PC-9 (cell line): Measurements from ENCODE around the gene NXNL1. TPM values are rescaled to one million over a fixed set of nuclear protein-coding genes. Genes with fewer than 3 reads are reported as not detected.

Experiments used
- BruUV-seq: library from RNA; stranded (reverse); fragments of 400-500 nt; replicated peaks from 2 replicates; lab custom pipeline; 2021; lab: Mats Ljungman, UMichigan
- CTCF ChIA-PET: fragments of 300-600 bp; sonication (Branson Sonifier 250); formaldehyde crosslinking; loops from one replicate; lab custom pipeline; 2022; ENCODE audit warnings: antibody characterized with exemption; lab: Charles Lee
- POLR2A ChIA-PET: fragments of 300-600 bp; sonication (Branson Sonifier 250); formaldehyde crosslinking; loops from one replicate; lab custom pipeline; 2022; ENCODE audit warnings: antibody characterized with exemption; ENCODE audit not compliant: unreplicated experiment; lab: Charles Lee
- DNase-seq, 2 experiments: peaks; one replicate each; pipeline versions ENCODE4 v3.0.0 to v3.0.0-alpha.2; 2015 to 2022; ENCODE audit warnings: mixed read lengths in 1 of 2
- H2AFZ ChIP-seq: fragments of 200-600 bp; sonication (generic); 2 replicates; pipeline ENCODE4 v1.8.1; 2017; ENCODE audit warnings: antibody characterized with exemption
- H3F3A ChIP-seq: fragments of 200-600 bp; sonication (generic); 2 replicates; pipeline ENCODE4 v1.8.1; 2017; ENCODE audit warnings: antibody characterized with exemption, mild to moderate bottlenecking, low read depth; ENCODE audit not compliant: insufficient read depth
- H3K27ac ChIP-seq: fragments of 200-600 bp; sonication (generic); 2 replicates; pipeline ENCODE4 v1.6.1; 2016; ENCODE audit warnings: mixed run types
- H3K27me3 ChIP-seq: fragments of 200-600 bp; sonication (generic); 2 replicates; pipeline ENCODE4 v1.6.1; 2016; ENCODE audit warnings: low read depth, mixed run types; ENCODE audit not compliant: insufficient read depth
- H3K36me3 ChIP-seq: fragments of 200-600 bp; sonication (generic); 2 replicates; pipeline ENCODE4 v1.6.1; 2016; ENCODE audit warnings: low read depth, mixed run types
- H3K4me1 ChIP-seq: fragments of 200-600 bp; sonication (generic); replicated peaks from 2 replicates; pipeline ENCODE4 v1.6.1; 2016; ENCODE audit warnings: mixed run types; ENCODE audit not compliant: insufficient read depth
- H3K4me2 ChIP-seq: fragments of 200-600 bp; sonication (generic); 2 replicates; pipeline ENCODE4 v1.6.1; 2017; ENCODE audit warnings: mixed run types
- H3K4me3 ChIP-seq: fragments of 200-600 bp; sonication (generic); 2 replicates; pipeline ENCODE4 v1.6.1; 2016; ENCODE audit warnings: mixed run types
- H3K79me2 ChIP-seq: fragments of 200-600 bp; sonication (generic); 2 replicates; pipeline ENCODE4 v1.6.1; 2017; ENCODE audit warnings: low read depth, mixed run types
- H3K9me2 ChIP-seq: fragments of 200-600 bp; sonication (generic); 2 replicates; pipeline ENCODE4 v1.8.1; 2017; ENCODE audit warnings: mild to moderate bottlenecking; ENCODE audit not compliant: insufficient read depth
- H3K9me3 ChIP-seq: fragments of 200-600 bp; sonication (generic); 2 replicates; pipeline ENCODE4 v1.8.1; 2016; ENCODE audit warnings: low read depth; ENCODE audit not compliant: insufficient read depth
- H4K20me1 ChIP-seq: fragments of 200-600 bp; sonication (generic); 2 replicates; pipeline ENCODE4 v1.8.1; 2017; ENCODE audit not compliant: insufficient read depth
- EZH2 ChIP-seq: fragments of 200-600 bp; sonication (generic); IDR thresholded peaks from 2 replicates; pipeline ENCODE4 v1.8.0; 2017; ENCODE audit warnings: antibody characterized with exemption, low read depth
- intact Hi-C: fragments of 100-400 bp; cut with micrococcal nuclease; formaldehyde crosslinking; loops from one replicate; pipeline ENCODE4 v1.10.0; 2022; ENCODE audit not compliant: unreplicated experiment
- total RNA-seq: library from RNA; stranded (reverse); gene quantifications from 2 replicates; pipeline ENCODE4 v1.2.3, GENCODE V29; 2021
- TF ChIP-seq, protein P1 (sequence below): fragments of 200-600 bp; sonication (generic); conservative IDR thresholded peaks from 2 replicates; pipeline ENCODE4 v1.6.1; 2017; ENCODE audit warnings: mixed run types, antibody characterized with exemption, mild to moderate bottlenecking, moderate library complexity

Gene NXNL1
- total RNA-seq, 1 experiment from 2014 or later: not detected

DNA sequence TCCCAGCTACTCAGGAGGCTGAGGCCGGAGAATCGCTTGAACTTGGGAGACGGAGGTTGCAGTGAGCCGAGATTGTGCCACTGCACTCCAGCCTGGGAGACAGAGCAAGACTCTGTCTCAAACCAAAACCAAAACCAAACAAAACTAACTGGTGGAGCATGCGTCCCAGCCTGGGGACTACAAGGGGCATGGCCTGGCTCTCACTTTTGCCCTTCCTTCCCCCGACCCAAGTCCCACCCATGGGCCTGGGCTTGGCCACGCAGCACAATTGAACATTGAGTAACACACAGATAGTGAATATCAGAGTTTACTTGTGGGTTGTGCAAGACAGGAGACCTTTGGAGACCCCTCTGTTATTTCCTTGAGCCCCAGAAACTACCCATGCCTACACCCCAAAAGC, 25.5 kb downstream of the NXNL1 start:
- no TSS peak for BruUV-seq
- H3K9me3 ChIP-seq: no peaks in the 10 kb centered on the region
- no peak for TF ChIP-seq EZH2
- TF ChIP-seq, protein P1, sequence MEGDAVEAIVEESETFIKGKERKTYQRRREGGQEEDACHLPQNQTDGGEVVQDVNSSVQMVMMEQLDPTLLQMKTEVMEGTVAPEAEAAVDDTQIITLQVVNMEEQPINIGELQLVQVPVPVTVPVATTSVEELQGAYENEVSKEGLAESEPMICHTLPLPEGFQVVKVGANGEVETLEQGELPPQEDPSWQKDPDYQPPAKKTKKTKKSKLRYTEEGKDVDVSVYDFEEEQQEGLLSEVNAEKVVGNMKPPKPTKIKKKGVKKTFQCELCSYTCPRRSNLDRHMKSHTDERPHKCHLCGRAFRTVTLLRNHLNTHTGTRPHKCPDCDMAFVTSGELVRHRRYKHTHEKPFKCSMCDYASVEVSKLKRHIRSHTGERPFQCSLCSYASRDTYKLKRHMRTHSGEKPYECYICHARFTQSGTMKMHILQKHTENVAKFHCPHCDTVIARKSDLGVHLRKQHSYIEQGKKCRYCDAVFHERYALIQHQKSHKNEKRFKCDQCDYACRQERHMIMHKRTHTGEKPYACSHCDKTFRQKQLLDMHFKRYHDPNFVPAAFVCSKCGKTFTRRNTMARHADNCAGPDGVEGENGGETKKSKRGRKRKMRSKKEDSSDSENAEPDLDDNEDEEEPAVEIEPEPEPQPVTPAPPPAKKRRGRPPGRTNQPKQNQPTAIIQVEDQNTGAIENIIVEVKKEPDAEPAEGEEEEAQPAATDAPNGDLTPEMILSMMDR: no peak
- peaks cover 17% of the 10 kb centered on the region; the same call in 1 of the 2 replicates for H3F3A ChIP-seq
- no peaks in the 10 kb centered on the region for H3K4me1 ChIP-seq
- H2AFZ ChIP-seq: no peak overlapping the region
- H3K36me3 ChIP-seq: no peaks in the 10 kb centered on the region
- ChIA-PET POLR2A (no interaction called here), CTCF (no interaction called here)
- no peak overlapping the region for H3K4me3 ChIP-seq
- H3K27me3 ChIP-seq: no peaks in the 10 kb centered on the region
- no peak overlapping the region for H3K4me2 ChIP-seq
- no peaks in the 10 kb centered on the region for H3K9me2 ChIP-seq
- H3K79me2 ChIP-seq: no peaks in the 10 kb centered on the region
- intact Hi-C loops: no loop called here
- no peak overlapping the region for H3K27ac ChIP-seq
- no peaks in the 10 kb centered on the region for H4K20me1 ChIP-seq
- no peak for DNase-seq

DNA sequence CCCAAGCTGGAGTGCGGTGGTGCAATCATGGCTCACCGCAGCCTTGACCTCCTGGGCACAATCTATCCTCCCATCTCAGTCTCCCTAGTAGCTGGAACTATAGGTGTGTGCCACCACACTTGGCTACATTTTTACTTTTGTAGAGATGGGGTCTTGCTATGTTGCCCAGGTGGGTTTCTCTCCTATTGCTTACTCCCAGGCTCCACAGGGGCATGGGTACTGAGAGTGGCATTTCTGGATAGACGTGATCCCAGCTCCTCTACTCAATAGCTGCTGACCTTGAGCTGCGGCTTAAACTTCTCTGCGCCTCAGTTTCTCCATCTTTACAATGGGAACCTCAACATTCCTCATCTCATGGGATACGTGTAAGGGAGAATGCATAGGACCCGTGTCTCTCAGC, 29.3 kb downstream of the NXNL1 start:
- H3K27me3 ChIP-seq: no peaks in the 10 kb centered on the region
- no peaks in the 10 kb centered on the region for H3K4me1 ChIP-seq
- DNase-seq: no peak
- ChIA-PET CTCF (no interaction called here), POLR2A (no interaction called here)
- TF ChIP-seq EZH2: no peak
- TF ChIP-seq, protein P1: no peak
- no peaks in the 10 kb centered on the region for H3K36me3 ChIP-seq
- no peak overlapping the region for H2AFZ ChIP-seq
- no peaks in the 10 kb centered on the region for H3K9me3 ChIP-seq
- H3K4me3 ChIP-seq: no peak overlapping the region
- no peak overlapping the region for H3K27ac ChIP-seq
- H3K79me2 ChIP-seq: no peaks in the 10 kb centered on the region
- H3F3A ChIP-seq: peaks cover 16% of the 10 kb centered on the region; the same call in 1 of the 2 replicates
- H3K9me2 ChIP-seq: no peaks in the 10 kb centered on the region
- H4K20me1 ChIP-seq: no peaks in the 10 kb centered on the region
- intact Hi-C loops: no loop called here
- BruUV-seq: no TSS peak
- H3K4me2 ChIP-seq: no peak overlapping the region

DNA sequence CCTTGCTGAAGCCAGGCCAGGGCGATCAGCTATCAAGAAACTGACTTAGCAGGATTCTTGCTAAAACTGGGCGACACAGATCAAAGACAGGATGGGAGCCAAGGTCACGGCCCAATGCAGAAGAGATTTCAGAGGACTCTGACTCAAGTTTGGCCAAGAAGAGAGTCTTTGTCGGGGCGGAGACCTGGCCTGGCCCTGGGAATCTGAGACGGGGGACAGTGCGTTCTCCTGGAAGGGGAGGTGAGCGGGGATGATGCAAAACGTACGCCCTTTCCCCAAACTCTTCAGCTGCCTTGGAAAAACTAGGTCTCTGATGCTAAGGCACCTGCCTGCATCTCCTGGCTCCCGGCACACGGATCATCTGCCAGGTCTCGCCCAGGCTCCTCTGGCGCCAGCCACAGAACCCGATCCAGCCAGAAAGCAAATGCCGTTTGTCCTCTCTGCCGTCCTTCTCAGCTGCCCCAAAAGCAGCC, 31.0 kb downstream of the NXNL1 start:
- no peaks in the 10 kb centered on the region for H3K9me2 ChIP-seq
- no peaks in the 10 kb centered on the region for H4K20me1 ChIP-seq
- intact Hi-C loops: no loop called here
- no peak overlapping the region for H3K4me3 ChIP-seq
- POLR2A ChIA-PET: no interaction called here
- no peak overlapping the region for H3K4me2 ChIP-seq
- H3K79me2 ChIP-seq: no peaks in the 10 kb centered on the region
- no peak overlapping the region for H2AFZ ChIP-seq
- DNase-seq: no peak
- no peaks in the 10 kb centered on the region for H3K4me1 ChIP-seq
- CTCF ChIA-PET: no interaction called here
- BruUV-seq: no TSS peak
- no peaks in the 10 kb centered on the region for H3K36me3 ChIP-seq
- no peak for TF ChIP-seq EZH2
- TF ChIP-seq, protein P1: no peak
- no peak overlapping the region for H3K27ac ChIP-seq
- no peaks in the 10 kb centered on the region for H3K9me3 ChIP-seq
- no peaks in the 10 kb centered on the region for H3K27me3 ChIP-seq
- peaks cover 27% of the 10 kb centered on the region; the same call in 1 of the 2 replicates for H3F3A ChIP-seq
